Duodenal mucosa (tissue), 2 donors: Measurements from ENCODE around the gene FKBP1A.

ENCODE experiments used
- H3K27ac ChIP-seq: one replicate; pipeline ENCODE4 v1.7.0; 2013; ENCODE audit warnings: low read depth, low read length
- H3K27me3 ChIP-seq, 2 donors: one replicate each; pipeline ENCODE4 v1.7.0; 2013; ENCODE audit warnings: low read length in 2 of 2, control low read depth in 1 of 2; ENCODE audit not compliant: insufficient read depth in 2 of 2, control insufficient read depth in 1 of 2
- H3K36me3 ChIP-seq, 2 donors: one replicate each; pipeline ENCODE4 v1.7.0; 2013; ENCODE audit warnings: low read length in 2 of 2, control low read depth in 1 of 2; ENCODE audit not compliant: insufficient read depth in 2 of 2, control insufficient read depth in 1 of 2
- H3K4me1 ChIP-seq, 2 donors: one replicate each; pipeline ENCODE4 v1.7.0; 2013; ENCODE audit warnings: low read length in 2 of 2, control low read depth in 1 of 2; ENCODE audit not compliant: insufficient read depth in 2 of 2, control insufficient read depth in 1 of 2
- H3K4me3 ChIP-seq, 2 donors: one replicate each; pipeline ENCODE4 v1.7.0; 2013; ENCODE audit warnings: low read length in 2 of 2, low read depth in 1 of 2
- H3K9ac ChIP-seq, 2 donors: one replicate each; pipeline ENCODE4 v1.7.0; 2013; ENCODE audit warnings: low read length in 2 of 2, low read depth in 1 of 2
- H3K9me3 ChIP-seq, 2 donors: one replicate each; pipeline ENCODE4 v1.7.0; 2013; ENCODE audit warnings: low read length in 2 of 2, control low read depth in 1 of 2; ENCODE audit not compliant: control insufficient read depth in 1 of 2

FKBP1A gene

GRCh38 chr20:1430004-1430451, 37.2 kb upstream of the FKBP1A start:
- Histone ChIP-seq H3K4me1 (peaks cover 4% of the 10 kb centered on the region in 2 donors), H3K36me3 (no peaks in the 10 kb centered on the region), H3K27ac (no peak overlapping the region), H3K4me3 (no peak overlapping the region), H3K27me3 (no peaks in the 10 kb centered on the region), H3K9ac (no peak overlapping the region), H3K9me3 (no peaks in the 10 kb centered on the region)

GRCh38 chr20:1429143-1429728, 36.4 kb upstream of the FKBP1A start:
- H3K27ac ChIP-seq: no peak overlapping the region
- H3K36me3 ChIP-seq: no peaks in the 10 kb centered on the region
- no peaks in the 10 kb centered on the region for H3K27me3 ChIP-seq
- no peak overlapping the region for H3K4me3 ChIP-seq
- no peaks in the 10 kb centered on the region for H3K9me3 ChIP-seq
- no peak overlapping the region for H3K9ac ChIP-seq
- H3K4me1 ChIP-seq: peaks cover 0 to under 1% of the 10 kb centered on the region in 2 donors

- Histone ChIP-seq H3K27ac (no peak overlapping the region), H3K9ac (no peak overlapping the region), H3K4me1 (no peaks in the 10 kb centered on the region), H3K36me3 (no peaks in the 10 kb centered on the region), H3K4me3 (no peak overlapping the region), H3K9me3 (no peaks in the 10 kb centered on the region), H3K27me3 (no peaks in the 10 kb centered on the region)
Measured at GRCh38 chr20:1427457-1428054, 34.7 kb upstream of the FKBP1A start.

- H3K36me3 ChIP-seq: no peaks in the 10 kb centered on the region
- no peak overlapping the region for H3K4me3 ChIP-seq
- H3K27ac ChIP-seq: no peak overlapping the region
Measured at GRCh38 chr20:1426231-1426849, 33.5 kb upstream of the FKBP1A start.

GRCh38 chr20:1424336-1424735, 31.5 kb upstream of the FKBP1A start:
- H3K4me3 ChIP-seq: no peak overlapping the region
- no peak overlapping the region for H3K9ac ChIP-seq
- no peak overlapping the region for H3K27ac ChIP-seq
- H3K27me3 ChIP-seq: no peaks in the 10 kb centered on the region
- H3K9me3 ChIP-seq: peaks cover 0 to 5% of the 10 kb centered on the region in 2 donors
- H3K4me1 ChIP-seq: no peaks in the 10 kb centered on the region
- no peaks in the 10 kb centered on the region for H3K36me3 ChIP-seq

More at GRCh38 chr20:1426231-1426849, 33.5 kb upstream of the FKBP1A start:
- H3K4me1 ChIP-seq: no peaks in the 10 kb centered on the region
- no peak overlapping the region for H3K9ac ChIP-seq
- no peaks in the 10 kb centered on the region for H3K27me3 ChIP-seq
- H3K9me3 ChIP-seq: no peaks in the 10 kb centered on the region

- H3K36me3 ChIP-seq: no peaks in the 10 kb centered on the region
- no peak overlapping the region for H3K27ac ChIP-seq
- H3K4me1 ChIP-seq: no peaks in the 10 kb centered on the region
- no peaks in the 10 kb centered on the region for H3K27me3 ChIP-seq
- H3K9ac ChIP-seq: no peak overlapping the region
- H3K4me3 ChIP-seq: no peak overlapping the region
- H3K9me3 ChIP-seq: peaks cover 0 to 5% of the 10 kb centered on the region in 2 donors
Measured at GRCh38 chr20:1423625-1424106, 30.8 kb upstream of the FKBP1A start.

GRCh38 chr20:1423206-1423605, 30.4 kb upstream of the FKBP1A start:
- no peak overlapping the region for H3K27ac ChIP-seq
- H3K9ac ChIP-seq: no peak overlapping the region
- H3K27me3 ChIP-seq: no peaks in the 10 kb centered on the region
- H3K4me1 ChIP-seq: no peaks in the 10 kb centered on the region
- H3K9me3 ChIP-seq: peaks cover 0 to 5% of the 10 kb centered on the region in 2 donors
- H3K36me3 ChIP-seq: no peaks in the 10 kb centered on the region
- no peak overlapping the region for H3K4me3 ChIP-seq

GRCh38 chr20:1422753-1423152, 29.9 kb upstream of the FKBP1A start:
- Histone ChIP-seq H3K4me1 (no peaks in the 10 kb centered on the region), H3K27me3 (peaks cover 0 to 3% of the 10 kb centered on the region in 2 donors), H3K27ac (no peak overlapping the region), H3K9ac (no peak overlapping the region), H3K36me3 (no peaks in the 10 kb centered on the region), H3K9me3 (peaks cover 0 to 5% of the 10 kb centered on the region in 2 donors), H3K4me3 (no peak overlapping the region)

GRCh38 chr20:1420066-1420465, 27.2 kb upstream of the FKBP1A start:
- peaks cover 0 to 5% of the 10 kb centered on the region in 2 donors for H3K9me3 ChIP-seq
- no peak overlapping the region for H3K4me3 ChIP-seq
- H3K27ac ChIP-seq: no peak overlapping the region
- H3K36me3 ChIP-seq: no peaks in the 10 kb centered on the region
- H3K9ac ChIP-seq: no peak overlapping the region
- no peaks in the 10 kb centered on the region for H3K4me1 ChIP-seq
- peaks cover 0 to 3% of the 10 kb centered on the region in 2 donors for H3K27me3 ChIP-seq

- no peaks in the 10 kb centered on the region for H3K36me3 ChIP-seq
- peaks cover 0 to 3% of the 10 kb centered on the region in 2 donors for H3K27me3 ChIP-seq
- H3K4me3 ChIP-seq: no peak overlapping the region
- no peaks in the 10 kb centered on the region for H3K4me1 ChIP-seq
- no peak overlapping the region for H3K27ac ChIP-seq
- peaks cover 0 to 5% of the 10 kb centered on the region in 2 donors for H3K9me3 ChIP-seq
- H3K9ac ChIP-seq: no peak overlapping the region
Measured at GRCh38 chr20:1418350-1418749, 25.5 kb upstream of the FKBP1A start.
